Measurements from ENCODE around the gene PLD4.
A peak's percentile ranks its signal among the peaks of the same experiment; 100 is the strongest.

PLD4 gene

GRCh38 chr14:104927432-104927816 lies 2.7 kb downstream of the PLD4 start:
- H3K9ac ChIP-seq (ENCODE audit: low read length) = no peak overlapping the region
- no peaks in the 10 kb centered on the region for H3K27me3 ChIP-seq (ENCODE audit: control insufficient read depth in 1 of 2, insufficient read depth in 2 of 2, low read length in 2 of 2)
- no peak overlapping the region for H3K4me3 ChIP-seq (ENCODE audit: low read depth in 1 of 2, low read length in 2 of 2)
- H3K9me3 ChIP-seq (ENCODE audit: low read length) = no peaks in the 10 kb centered on the region
- no peak overlapping the region for H3K27ac ChIP-seq (ENCODE audit: low read depth, low read length)
- H3K36me3 ChIP-seq (ENCODE audit: insufficient read depth, low read length) = no peaks in the 10 kb centered on the region
- no peaks in the 10 kb centered on the region for H3K4me1 ChIP-seq (ENCODE audit: insufficient read depth, low read length)

DNA sequence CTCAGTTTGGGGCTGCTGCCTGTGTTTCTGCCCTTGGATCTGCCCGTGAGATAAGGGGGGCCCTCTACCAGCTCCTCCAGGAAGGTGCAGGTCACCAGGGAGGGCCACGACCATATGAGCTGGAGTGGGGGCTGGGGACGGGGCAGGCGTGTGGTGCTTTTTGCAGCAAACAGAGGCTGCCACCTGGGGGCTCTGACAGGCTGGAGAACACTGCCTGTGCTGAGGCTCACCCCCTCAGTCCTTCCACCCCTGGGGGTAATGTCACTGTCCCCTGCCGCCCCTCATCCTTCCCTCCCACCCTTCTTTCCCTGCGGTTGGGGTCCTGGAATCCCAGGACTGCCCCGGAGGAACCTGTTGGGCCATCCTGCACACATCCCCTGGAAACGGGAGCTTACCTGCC lies 3.2 kb downstream of the PLD4 start:
- no peaks in the 10 kb centered on the region for H3K36me3 ChIP-seq (ENCODE audit: insufficient read depth, low read length)
- no peaks in the 10 kb centered on the region for H3K4me1 ChIP-seq (ENCODE audit: insufficient read depth, low read length)
- H3K9me3 ChIP-seq (ENCODE audit: low read length) = no peaks in the 10 kb centered on the region
- H3K27ac ChIP-seq (ENCODE audit: low read depth, low read length) = no peak overlapping the region
- no peak overlapping the region for H3K4me3 ChIP-seq (ENCODE audit: low read depth in 1 of 2, low read length in 2 of 2)
- no peak overlapping the region for H3K9ac ChIP-seq (ENCODE audit: low read length)
- no peaks in the 10 kb centered on the region for H3K27me3 ChIP-seq (ENCODE audit: control insufficient read depth in 1 of 2, insufficient read depth in 2 of 2, low read length in 2 of 2)

DNA sequence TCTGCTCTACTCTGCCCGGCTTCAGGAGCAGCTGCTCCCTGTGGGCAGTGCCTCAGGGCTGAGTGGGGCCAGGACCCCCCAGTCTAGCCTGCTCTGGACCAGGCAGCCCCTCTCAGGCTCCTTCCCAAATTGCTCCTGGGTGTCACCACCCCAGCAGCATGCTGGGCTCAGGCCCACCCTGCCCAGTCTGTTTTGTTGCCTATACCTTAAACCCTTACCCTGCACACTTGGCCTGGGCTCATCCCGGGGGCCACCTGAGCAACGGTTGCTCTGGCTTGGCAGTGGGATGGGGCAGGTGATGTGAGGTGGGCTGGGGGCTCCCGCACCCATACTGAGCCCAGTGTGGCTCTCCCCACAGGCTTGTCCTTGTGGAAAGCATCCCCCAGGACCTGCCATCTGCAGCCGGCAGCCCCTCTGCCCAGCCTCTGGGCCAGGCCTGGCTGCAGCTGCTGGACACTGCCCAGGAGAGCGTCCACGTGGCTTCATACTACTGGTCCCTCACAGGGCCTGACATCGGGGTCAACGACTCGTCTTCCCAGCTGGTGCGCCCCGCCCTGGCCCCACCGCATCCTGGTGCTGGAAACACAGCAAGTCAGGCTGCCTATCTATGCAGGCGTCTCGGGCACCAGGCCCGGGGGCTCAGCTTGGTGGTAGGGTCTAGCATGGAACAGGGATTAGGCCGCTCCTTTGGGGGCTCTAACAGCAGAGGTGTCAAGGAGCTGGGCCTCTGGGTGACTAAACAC lies 3.9 kb downstream of the PLD4 start:
- H3K4me1 ChIP-seq (ENCODE audit: insufficient read depth, low read length) = no peaks in the 10 kb centered on the region
- H3K27me3 ChIP-seq (ENCODE audit: control insufficient read depth in 1 of 2, insufficient read depth in 2 of 2, low read length in 2 of 2) = no peaks in the 10 kb centered on the region
- no peak overlapping the region for H3K9ac ChIP-seq (ENCODE audit: low read length)
- no peak overlapping the region for H3K4me3 ChIP-seq (ENCODE audit: low read depth in 1 of 2, low read length in 2 of 2)
- no peaks in the 10 kb centered on the region for H3K9me3 ChIP-seq (ENCODE audit: low read length)
- no peaks in the 10 kb centered on the region for H3K36me3 ChIP-seq (ENCODE audit: insufficient read depth, low read length)
- H3K27ac ChIP-seq (ENCODE audit: low read depth, low read length) = no peak overlapping the region

GRCh38 chr14:104929268-104930230 lies 4.9 kb downstream of the PLD4 start:
- no peak overlapping the region for H3K27ac ChIP-seq (ENCODE audit: low read depth, low read length)
- no peaks in the 10 kb centered on the region for H3K27me3 ChIP-seq (ENCODE audit: control insufficient read depth in 1 of 2, insufficient read depth in 2 of 2, low read length in 2 of 2)
- H3K4me1 ChIP-seq (ENCODE audit: insufficient read depth, low read length) = peaks cover 5% of the 10 kb centered on the region
- H3K4me3 ChIP-seq (ENCODE audit: low read depth in 1 of 2, low read length in 2 of 2) = no peak overlapping the region
- no peaks in the 10 kb centered on the region for H3K9me3 ChIP-seq (ENCODE audit: low read length)
- no peak overlapping the region for H3K9ac ChIP-seq (ENCODE audit: low read length)
- H3K36me3 ChIP-seq (ENCODE audit: insufficient read depth, low read length) = no peaks in the 10 kb centered on the region

- no peak overlapping the region for H3K27ac ChIP-seq (ENCODE audit: low read depth, low read length)
- H3K27me3 ChIP-seq (ENCODE audit: control insufficient read depth in 1 of 2, insufficient read depth in 2 of 2, low read length in 2 of 2) = no peaks in the 10 kb centered on the region
- no peak overlapping the region for H3K9ac ChIP-seq (ENCODE audit: low read length)
- peaks cover 6% of the 10 kb centered on the region for H3K4me1 ChIP-seq (ENCODE audit: insufficient read depth, low read length)
- no peak overlapping the region for H3K4me3 ChIP-seq (ENCODE audit: low read depth in 1 of 2, low read length in 2 of 2)
- H3K9me3 ChIP-seq (ENCODE audit: low read length) = no peaks in the 10 kb centered on the region
- no peaks in the 10 kb centered on the region for H3K36me3 ChIP-seq (ENCODE audit: insufficient read depth, low read length)
Measured at GRCh38 chr14:104930526-104931303, 6.0 kb downstream of the PLD4 start.

DNA sequence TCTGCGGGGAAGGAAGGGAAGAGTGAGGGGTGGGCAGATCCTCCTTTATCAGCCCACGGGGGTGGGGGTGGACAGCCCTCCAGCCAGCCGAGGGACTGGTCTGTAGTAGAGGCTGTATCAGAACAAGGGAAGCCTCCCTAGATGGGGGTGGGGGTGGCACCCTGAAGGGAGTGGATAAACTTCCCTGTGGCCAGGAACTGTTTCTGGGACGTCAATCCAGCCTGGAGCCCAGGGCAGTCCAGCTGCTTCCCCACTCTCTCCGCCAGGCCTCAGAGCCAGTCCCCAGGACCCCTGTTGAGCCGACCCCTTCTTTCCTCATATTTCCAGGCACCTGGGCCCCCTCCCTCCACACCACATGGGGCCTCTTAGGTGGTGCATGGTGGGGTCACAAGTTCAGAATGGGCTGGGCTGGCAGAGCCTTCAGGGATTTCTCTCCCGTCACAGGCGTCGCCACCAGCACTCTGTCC lies 6.7 kb downstream of the PLD4 start:
- Histone ChIP-seq H3K9me3 (ENCODE audit: low read length) (no peaks in the 10 kb centered on the region), H3K27ac (ENCODE audit: low read depth, low read length) (no peak overlapping the region), H3K36me3 (ENCODE audit: insufficient read depth, low read length) (no peaks in the 10 kb centered on the region), H3K27me3 (ENCODE audit: control insufficient read depth in 1 of 2, insufficient read depth in 2 of 2, low read length in 2 of 2) (no peaks in the 10 kb centered on the region), H3K4me3 (ENCODE audit: low read depth in 1 of 2, low read length in 2 of 2) (no peak overlapping the region), H3K4me1 (ENCODE audit: insufficient read depth, low read length) (peaks cover 6% of the 10 kb centered on the region), H3K9ac (ENCODE audit: low read length) (no peak overlapping the region)

DNA sequence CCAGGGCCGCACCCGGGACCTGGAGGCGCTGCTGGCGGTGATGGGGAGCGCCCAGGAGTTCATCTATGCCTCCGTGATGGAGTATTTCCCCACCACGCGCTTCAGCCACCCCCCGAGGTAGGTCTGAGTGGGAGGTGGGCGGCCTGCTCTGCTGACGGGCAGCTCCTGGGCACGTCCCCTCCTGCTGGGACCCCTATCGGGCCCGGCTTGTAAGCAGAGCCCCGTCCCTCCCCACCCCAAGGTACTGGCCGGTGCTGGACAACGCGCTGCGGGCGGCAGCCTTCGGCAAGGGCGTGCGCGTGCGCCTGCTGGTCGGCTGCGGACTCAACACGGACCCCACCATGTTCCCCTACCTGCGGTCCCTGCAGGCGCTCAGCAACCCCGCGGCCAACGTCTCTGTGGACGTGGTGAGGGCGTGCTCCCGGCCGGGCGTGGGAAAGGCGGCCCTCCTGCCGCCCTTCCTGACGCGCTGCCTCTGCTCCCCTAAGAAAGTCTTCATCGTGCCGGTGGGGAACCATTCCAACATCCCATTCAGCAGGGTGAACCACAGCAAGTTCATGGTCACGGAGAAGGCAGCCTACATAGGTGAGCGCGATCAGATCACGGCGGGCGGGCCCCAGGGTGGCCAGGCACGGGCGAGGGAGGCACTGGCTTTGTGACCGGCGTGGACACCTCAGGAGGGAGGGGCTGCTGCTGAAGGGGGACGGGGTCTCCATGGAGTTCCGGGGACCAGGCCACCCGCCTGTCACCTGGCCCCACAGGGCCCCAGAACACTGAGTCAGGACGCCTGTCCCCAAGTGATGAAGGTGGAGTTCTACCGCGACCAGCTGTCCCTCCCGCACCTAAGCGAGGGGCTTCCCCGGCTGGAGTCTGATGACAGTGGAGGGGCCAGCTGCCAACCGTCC lies 7.3 kb downstream of the PLD4 start:
- Histone ChIP-seq H3K9ac (ENCODE audit: low read length) (no peak overlapping the region), H3K4me1 (ENCODE audit: insufficient read depth, low read length) (peaks cover 6% of the 10 kb centered on the region), H3K36me3 (ENCODE audit: insufficient read depth, low read length) (peaks cover 2% of the 10 kb centered on the region), H3K27me3 (ENCODE audit: control insufficient read depth in 1 of 2, insufficient read depth in 2 of 2, low read length in 2 of 2) (no peaks in the 10 kb centered on the region), H3K27ac (ENCODE audit: low read depth, low read length) (peak overlapping the region; percentile 78), H3K4me3 (ENCODE audit: low read depth in 1 of 2, low read length in 2 of 2) (peak overlapping the region in 1 of 2 donors; percentile 41), H3K9me3 (ENCODE audit: low read length) (no peaks in the 10 kb centered on the region)

GRCh38 chr14:104932676-104933631 lies 8.3 kb downstream of the PLD4 start:
- Histone ChIP-seq H3K9ac (ENCODE audit: low read length) (no peak overlapping the region), H3K9me3 (ENCODE audit: low read length) (no peaks in the 10 kb centered on the region), H3K36me3 (ENCODE audit: insufficient read depth, low read length) (peaks cover 11% of the 10 kb centered on the region), H3K27me3 (ENCODE audit: control insufficient read depth in 1 of 2, insufficient read depth in 2 of 2, low read length in 2 of 2) (no peaks in the 10 kb centered on the region), H3K4me3 (ENCODE audit: low read depth in 1 of 2, low read length in 2 of 2) (peak overlapping the region; percentile 41 to 68), H3K27ac (ENCODE audit: low read depth, low read length) (peak overlapping the region; percentile 78), H3K4me1 (ENCODE audit: insufficient read depth, low read length) (peaks cover 6% of the 10 kb centered on the region)

GRCh38 chr14:104933746-104934733 lies 9.4 kb downstream of the PLD4 start:
- Histone ChIP-seq H3K9ac (ENCODE audit: low read length) (no peak overlapping the region), H3K4me3 (ENCODE audit: low read depth in 1 of 2, low read length in 2 of 2) (no peak overlapping the region), H3K4me1 (ENCODE audit: insufficient read depth, low read length) (peaks cover 6% of the 10 kb centered on the region), H3K27ac (ENCODE audit: low read depth, low read length) (no peak overlapping the region), H3K9me3 (ENCODE audit: low read length) (no peaks in the 10 kb centered on the region), H3K36me3 (ENCODE audit: insufficient read depth, low read length) (peaks cover 22% of the 10 kb centered on the region), H3K27me3 (ENCODE audit: control insufficient read depth in 1 of 2, insufficient read depth in 2 of 2, low read length in 2 of 2) (no peaks in the 10 kb centered on the region)
